ENCODE data around the gene TTYH1.

GRCh38 chr19:54440641-54441040 is 25.4 kb downstream of the TTYH1 start:
- TF ChIP-seq ZFX (IDR thresholded peaks at IDR 0.05) = no peak
- TF ChIP-seq CTCF (conservative IDR thresholded peaks at IDR 0.05) = no peak
